MG63 (cell line): ENCODE results near the gene BCAR3. TPM values are rescaled to one million over a fixed set of nuclear protein-coding genes. Genes with fewer than 3 reads are reported as not detected.
A peak's percentile ranks its signal among the peaks of the same experiment; 100 is the strongest.

Experiments used
- DNase-seq: peaks from one replicate; pipeline ENCODE4 v3.0.0-alpha.2; 2020
- H3K27me3 ChIP-seq: fragments of 250-450 bp; sonication (Bioruptor Pico); 2 replicates; pipeline ENCODE4 v1.5.1; 2020; ENCODE audit warnings: mild to moderate bottlenecking, moderate library complexity
- H3K36me3 ChIP-seq: fragments of 250-450 bp; sonication (Bioruptor Pico); 2 replicates; pipeline ENCODE4 v1.5.1; 2020; ENCODE audit warnings: mild to moderate bottlenecking, moderate library complexity
- H3K4me3 ChIP-seq: fragments of 250-450 bp; sonication (Bioruptor Pico); 2 replicates; pipeline ENCODE4 v1.5.1; 2020; ENCODE audit warnings: mild to moderate bottlenecking, moderate library complexity
- H3K9me3 ChIP-seq: fragments of 250-450 bp; sonication (Bioruptor Pico); 2 replicates; pipeline ENCODE4 v1.5.1; 2020; ENCODE audit warnings: mild to moderate bottlenecking, moderate library complexity
- total RNA-seq: library from RNA; depleted of rRNA; stranded (reverse); fragments of >200 nt; shearing (Covaris generic); gene quantifications from 2 replicates; pipeline ENCODE4 v1.2.3, GENCODE V29; 2014; ENCODE audit warnings: low replicate concordance

The BCAR3 gene
- total RNA-seq, 1 experiment from 2014 or later: 26.0 TPM

DNA sequence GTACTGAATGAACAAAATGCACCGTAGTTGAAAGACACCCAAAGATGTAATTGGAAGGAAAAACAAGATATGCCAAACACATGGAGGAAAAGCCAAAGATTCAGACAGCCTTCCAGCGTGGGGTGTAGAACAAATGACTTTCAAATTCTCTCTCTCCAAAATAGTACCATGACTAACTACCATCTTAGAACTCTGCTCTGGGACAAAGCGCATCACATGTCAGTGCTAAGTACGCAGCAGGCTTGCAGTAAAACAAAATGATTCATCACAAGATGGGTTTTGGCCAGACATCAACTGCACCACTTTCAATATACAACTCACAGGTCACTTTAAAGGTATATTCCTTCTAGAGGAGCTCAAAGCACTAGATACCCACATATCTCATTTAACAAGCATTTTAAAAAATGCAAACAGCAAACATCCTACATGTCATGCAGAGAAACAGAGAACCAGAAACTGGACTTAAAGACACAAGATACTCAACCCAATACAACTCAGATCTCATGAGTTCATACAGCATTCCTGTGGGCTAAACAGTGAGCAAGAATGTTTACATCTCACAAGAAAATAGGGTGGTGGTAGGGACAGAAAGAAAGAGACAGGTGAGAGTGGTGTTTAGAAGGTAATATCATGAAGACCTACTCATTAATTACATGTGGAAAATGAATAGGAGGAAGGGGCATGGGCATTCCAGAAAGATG is 75.7 kb downstream of the BCAR3 start:
- Histone ChIP-seq H3K4me3 (no peak overlapping the region), H3K36me3 (no peaks in the 10 kb centered on the region), H3K27me3 (no peaks in the 10 kb centered on the region), H3K9me3 (no peaks in the 10 kb centered on the region)
- DNase-seq: peak; percentile 74

DNA sequence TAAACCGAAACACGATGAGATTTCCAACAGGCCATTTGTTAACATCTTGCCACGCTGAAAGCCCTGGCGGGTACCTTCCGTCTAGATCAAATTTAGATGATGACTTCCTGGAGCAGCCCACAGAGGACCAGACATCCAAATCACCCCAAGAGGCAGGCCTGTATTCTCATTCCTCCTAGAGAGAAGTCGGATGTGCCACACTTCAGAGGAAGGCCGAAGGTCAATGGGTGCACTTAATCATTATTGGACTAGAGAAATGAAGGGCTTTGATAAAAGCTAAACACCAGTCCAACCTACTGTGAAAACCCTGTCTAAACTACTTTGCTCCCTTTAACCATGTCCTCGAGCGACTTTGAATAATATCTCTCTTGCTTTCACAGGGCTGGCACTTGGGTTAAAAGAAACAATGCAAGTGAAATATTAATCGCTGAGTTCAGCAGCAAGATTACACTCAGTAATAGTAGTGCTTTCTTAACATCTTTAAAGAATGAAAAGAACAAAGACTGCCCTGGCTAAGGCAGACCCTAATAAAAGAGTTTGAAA is 76.5 kb downstream of the BCAR3 start:
- H3K9me3 ChIP-seq: no peaks in the 10 kb centered on the region
- H3K4me3 ChIP-seq: no peak overlapping the region
- no peaks in the 10 kb centered on the region for H3K36me3 ChIP-seq
- DNase-seq: no peak
- H3K27me3 ChIP-seq: no peaks in the 10 kb centered on the region

DNA sequence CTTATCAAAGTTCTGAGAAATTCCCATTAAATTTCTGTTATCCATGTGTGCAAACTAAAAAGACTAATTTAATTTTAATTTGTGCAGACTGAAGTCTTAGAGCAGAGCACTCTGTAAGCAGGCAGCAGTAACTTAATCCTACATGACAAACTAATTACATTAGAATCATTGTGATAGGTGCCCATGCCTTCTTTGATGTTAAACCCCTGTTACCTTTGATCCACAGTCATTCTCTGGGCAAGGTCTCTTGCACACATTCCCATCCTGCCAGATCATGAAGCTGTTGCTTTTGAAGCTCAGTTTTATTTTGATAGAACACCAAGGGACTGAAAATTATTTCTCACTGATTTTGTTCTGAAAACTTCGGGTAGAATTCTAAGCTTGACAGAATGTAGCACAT is 77.2 kb downstream of the BCAR3 start:
- no peak for DNase-seq

DNA sequence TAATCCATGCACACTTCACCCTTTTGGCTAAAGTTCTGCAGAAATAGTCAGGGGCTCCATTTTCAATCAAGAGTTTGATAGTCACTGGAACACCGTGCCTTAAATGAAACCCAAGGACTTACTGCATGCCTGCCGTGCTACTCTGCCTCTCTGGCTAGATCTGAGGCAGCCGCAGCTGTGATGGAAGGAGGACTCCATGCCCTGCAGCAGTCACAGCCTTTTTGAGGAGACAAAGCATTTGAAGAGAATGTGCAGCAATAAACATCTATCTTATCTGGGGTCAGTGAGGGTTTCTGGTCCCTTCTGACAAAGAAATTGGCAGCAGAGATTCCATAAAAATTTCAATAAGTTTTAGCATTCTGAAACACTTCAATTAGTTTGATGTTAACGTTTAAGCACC is 78.0 kb downstream of the BCAR3 start:
- H3K4me3 ChIP-seq: no peak overlapping the region
- no peaks in the 10 kb centered on the region for H3K36me3 ChIP-seq
- no peaks in the 10 kb centered on the region for H3K27me3 ChIP-seq
- H3K9me3 ChIP-seq: no peaks in the 10 kb centered on the region
- no peak for DNase-seq

More for the DNA sequence above, 77.2 kb downstream of the BCAR3 start:
- Histone ChIP-seq H3K36me3 (no peaks in the 10 kb centered on the region), H3K27me3 (no peaks in the 10 kb centered on the region), H3K9me3 (no peaks in the 10 kb centered on the region), H3K4me3 (no peak overlapping the region)

DNA sequence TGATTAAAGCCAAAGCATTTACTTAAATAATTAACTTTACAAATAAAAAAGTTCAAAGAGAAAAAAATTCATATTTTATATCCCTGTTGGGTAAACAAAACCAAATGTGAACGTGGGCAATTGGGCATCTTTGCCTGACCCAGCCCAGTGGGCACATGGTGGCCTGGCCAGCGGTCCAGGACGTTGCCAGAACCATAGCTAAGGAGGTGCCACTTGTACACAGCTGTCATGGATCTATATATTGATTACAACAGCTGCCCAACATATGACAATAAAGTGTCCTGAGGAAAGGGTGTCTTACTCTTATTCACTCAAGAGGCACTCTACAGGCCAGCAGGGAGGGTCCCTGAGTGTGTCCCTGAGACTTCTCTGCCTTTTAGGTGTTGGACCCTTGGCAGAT is 78.5 kb downstream of the BCAR3 start:
- H3K27me3 ChIP-seq: no peaks in the 10 kb centered on the region
- H3K9me3 ChIP-seq: no peaks in the 10 kb centered on the region
- H3K4me3 ChIP-seq: no peak overlapping the region
- no peak for DNase-seq
- H3K36me3 ChIP-seq: no peaks in the 10 kb centered on the region

DNA sequence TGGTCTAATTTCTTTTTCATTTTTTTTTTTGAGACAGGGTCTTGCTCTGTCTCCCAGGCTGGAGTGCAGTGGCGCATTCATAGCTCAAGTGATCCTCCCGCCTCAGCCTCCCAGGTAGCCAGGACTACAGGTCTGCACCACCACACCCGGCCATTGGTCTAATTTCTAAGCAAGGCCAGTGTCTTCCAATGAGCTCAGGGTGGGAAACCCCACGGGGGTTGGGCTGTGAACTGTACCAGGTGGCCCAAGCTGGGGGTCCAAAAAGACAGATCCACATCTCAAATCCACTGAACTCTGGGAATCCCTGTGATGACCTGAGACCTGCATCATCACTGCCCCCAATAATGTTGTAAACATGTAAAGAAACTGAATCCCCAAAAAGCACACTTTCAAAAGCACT is 79.5 kb downstream of the BCAR3 start:
- Histone ChIP-seq H3K36me3 (no peaks in the 10 kb centered on the region), H3K27me3 (no peaks in the 10 kb centered on the region), H3K4me3 (no peak overlapping the region), H3K9me3 (no peaks in the 10 kb centered on the region)
- no peak for DNase-seq

DNA sequence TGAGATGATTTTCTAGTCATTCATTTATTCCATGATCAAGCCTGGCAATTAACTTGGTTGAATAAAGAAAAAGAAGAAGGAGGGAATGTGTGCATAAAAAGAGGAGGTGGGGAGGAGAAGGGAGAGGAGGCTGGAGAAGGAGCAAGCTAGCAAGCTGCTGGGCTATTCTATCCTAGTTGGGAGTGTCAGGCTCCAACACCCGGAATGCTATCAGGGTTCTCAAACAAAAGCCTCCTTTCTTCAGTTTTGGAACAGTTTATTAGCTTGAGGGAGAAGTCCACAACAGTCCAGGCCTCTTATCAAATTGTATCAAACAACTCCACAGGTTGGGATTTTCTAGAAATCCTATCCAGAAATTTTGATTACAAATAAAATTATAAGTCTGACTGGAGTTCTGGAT is 80.0 kb downstream of the BCAR3 start:
- no peak for DNase-seq
- Histone ChIP-seq H3K36me3 (no peaks in the 10 kb centered on the region), H3K4me3 (no peak overlapping the region)

DNA sequence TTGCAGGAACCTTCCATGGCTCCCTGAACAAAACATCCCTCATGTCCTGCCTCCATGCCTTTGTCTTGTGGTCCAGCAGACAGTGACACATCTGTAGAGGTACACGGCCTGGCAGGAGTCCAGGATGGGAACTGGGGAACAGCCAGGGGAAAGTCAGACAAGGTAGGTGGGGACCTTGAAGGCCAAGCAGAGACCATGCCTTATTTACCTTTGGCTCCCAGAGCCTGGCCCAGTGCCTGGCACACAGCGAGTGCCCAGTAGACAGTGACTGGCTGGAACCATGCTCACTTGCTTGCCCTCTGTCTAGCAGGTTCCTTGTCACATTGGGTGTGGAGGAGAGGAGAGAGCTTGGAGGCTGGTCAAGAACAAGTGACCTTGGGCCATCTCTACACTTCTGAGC is 81.0 kb downstream of the BCAR3 start:
- no peak for DNase-seq
- Histone ChIP-seq H3K27me3 (no peaks in the 10 kb centered on the region), H3K4me3 (no peak overlapping the region), H3K9me3 (no peaks in the 10 kb centered on the region), H3K36me3 (no peaks in the 10 kb centered on the region; the same call in 1 of the 2 replicates)

More for the DNA sequence above, 80.0 kb downstream of the BCAR3 start:
- Histone ChIP-seq H3K9me3 (no peaks in the 10 kb centered on the region), H3K27me3 (no peaks in the 10 kb centered on the region)

DNA sequence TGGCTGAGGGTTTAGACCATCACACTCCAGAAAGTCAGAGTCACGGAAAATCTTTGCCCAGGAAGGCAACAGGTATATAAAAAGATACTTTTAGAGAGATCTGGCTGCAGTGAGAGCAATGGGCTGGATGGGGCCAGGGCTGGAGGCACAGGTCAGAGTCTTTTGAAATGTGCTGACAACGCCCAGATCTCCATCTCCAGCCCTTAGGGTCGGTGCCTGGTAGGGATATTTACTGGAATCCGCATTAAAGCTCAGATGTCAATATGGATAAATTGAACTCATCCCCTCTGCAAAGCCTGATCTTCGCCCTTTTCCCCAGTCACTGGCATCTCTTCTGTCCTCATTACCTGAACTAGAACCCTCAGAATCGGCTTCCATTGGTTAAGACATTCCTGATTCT is 82.2 kb downstream of the BCAR3 start:
- no peak for DNase-seq
- no peaks in the 10 kb centered on the region for H3K27me3 ChIP-seq
- H3K4me3 ChIP-seq: no peak overlapping the region
- H3K9me3 ChIP-seq: no peaks in the 10 kb centered on the region
- no peaks in the 10 kb centered on the region; the same call in 1 of the 2 replicates for H3K36me3 ChIP-seq

DNA sequence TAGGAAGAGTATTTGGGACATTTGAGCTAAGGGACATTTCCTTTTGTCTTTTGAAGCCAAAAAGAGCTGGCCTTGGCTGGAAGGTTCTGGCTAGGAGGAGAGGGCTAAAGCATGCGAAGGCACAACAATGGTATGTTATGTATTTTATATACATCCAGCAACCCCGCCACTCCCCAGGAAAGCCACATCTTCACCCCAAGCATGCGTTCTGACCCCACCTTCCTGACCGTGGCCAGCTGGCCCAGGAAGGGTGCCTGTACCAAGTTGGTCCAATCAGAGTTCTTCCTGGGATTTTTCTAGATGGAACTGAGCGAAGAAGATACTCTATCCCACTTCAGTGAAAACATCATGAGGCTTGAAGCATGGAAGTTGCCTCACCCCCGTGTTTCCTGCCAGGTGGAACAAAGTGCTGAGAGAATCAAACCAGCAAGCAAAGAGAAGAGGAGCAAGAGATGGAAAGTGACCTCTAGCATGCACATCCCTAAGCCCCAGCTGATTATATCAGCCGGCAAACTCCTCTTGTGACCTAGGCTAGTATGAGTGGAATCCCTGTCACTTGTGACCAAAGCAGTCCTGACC is 82.7 kb downstream of the BCAR3 start:
- Histone ChIP-seq H3K36me3 (no peaks in the 10 kb centered on the region; the same call in 1 of the 2 replicates), H3K27me3 (no peaks in the 10 kb centered on the region), H3K4me3 (no peak overlapping the region), H3K9me3 (no peaks in the 10 kb centered on the region)
- DNase-seq: no peak

DNA sequence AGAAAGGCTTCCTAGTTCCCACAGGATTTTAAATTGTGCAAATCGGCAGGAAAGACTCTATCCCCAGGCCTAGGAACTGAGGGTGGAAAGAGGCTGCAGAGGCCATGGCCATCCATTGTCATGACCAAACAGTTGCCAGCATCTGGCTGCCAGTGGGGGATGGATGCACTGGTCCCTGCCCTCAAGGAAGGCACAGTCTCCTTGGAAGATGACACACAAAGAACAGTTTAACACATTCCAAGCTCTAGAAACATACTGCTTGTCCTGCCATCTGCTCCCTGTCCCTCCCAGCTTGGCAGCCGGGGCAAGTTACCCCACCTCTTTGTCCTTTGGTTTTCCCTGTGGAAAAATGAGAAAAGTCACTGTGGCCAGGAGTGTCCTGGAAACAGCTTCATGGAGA is 83.2 kb downstream of the BCAR3 start:
- Histone ChIP-seq H3K27me3 (no peaks in the 10 kb centered on the region), H3K4me3 (no peak overlapping the region), H3K36me3 (no peaks in the 10 kb centered on the region; the same call in 1 of the 2 replicates), H3K9me3 (no peaks in the 10 kb centered on the region)
- DNase-seq: no peak

DNA sequence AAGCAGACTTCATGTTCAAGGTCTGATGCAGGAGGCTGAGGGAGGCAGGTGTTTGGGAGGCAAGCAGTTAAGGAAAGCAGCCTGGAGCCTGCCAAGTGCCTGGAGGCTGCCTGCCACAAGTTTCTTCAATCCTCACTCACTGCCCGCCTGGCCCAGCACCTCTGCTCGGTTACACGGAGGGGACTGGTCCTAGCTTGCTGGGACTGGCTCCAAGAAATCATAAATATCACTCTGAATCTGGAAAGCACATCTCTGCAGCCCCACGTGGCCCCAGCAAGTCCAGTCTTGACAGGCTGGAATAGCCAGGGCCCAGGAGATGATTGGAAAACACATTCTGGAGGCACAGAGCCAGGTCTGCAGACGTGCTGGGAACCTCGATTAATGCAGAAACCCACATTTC is 83.9 kb downstream of the BCAR3 start:
- H3K27me3 ChIP-seq: no peaks in the 10 kb centered on the region
- no peak overlapping the region for H3K4me3 ChIP-seq
- H3K36me3 ChIP-seq: no peaks in the 10 kb centered on the region; the same call in 1 of the 2 replicates
- no peaks in the 10 kb centered on the region for H3K9me3 ChIP-seq
- no peak for DNase-seq

DNA sequence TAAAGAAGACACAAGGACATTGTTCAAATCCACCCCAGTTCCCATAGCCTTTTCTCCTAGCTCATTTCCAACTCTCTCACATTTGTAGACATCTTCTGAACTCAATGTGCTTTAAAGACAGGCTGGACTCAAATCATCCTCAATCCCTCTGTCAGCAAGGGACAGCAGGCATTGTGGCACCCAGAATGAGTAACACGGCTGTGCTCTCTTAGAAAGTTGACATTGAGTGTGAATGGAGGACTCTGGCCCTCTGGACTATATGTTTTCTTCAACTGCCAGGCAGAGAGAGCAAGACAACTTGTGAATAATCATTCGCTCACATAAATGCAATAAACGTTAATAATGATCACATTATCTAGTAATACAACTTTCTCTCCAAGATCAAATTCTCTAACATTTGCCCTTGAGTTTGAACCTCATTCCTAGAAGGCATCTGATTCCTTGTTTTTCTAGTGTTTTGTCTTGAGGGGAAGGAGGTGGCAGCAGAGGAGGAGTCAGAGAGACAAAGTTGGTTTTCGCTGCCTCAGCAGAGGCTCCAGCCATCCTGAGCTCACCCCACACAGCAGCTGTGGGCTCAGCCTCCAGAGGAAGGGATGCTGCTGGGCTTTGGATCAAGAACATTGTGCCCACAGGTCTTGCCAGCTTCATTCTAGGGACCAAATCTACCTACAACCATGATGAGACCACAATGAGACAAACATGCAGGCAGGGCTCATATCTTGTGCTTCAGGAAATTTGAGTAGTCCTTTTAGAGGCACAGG is 85.1 kb downstream of the BCAR3 start:
- H3K4me3 ChIP-seq: no peak overlapping the region
- H3K9me3 ChIP-seq: no peaks in the 10 kb centered on the region
- H3K27me3 ChIP-seq: no peaks in the 10 kb centered on the region
- DNase-seq: no peak
- peaks cover 6% of the 10 kb centered on the region for H3K36me3 ChIP-seq

DNA sequence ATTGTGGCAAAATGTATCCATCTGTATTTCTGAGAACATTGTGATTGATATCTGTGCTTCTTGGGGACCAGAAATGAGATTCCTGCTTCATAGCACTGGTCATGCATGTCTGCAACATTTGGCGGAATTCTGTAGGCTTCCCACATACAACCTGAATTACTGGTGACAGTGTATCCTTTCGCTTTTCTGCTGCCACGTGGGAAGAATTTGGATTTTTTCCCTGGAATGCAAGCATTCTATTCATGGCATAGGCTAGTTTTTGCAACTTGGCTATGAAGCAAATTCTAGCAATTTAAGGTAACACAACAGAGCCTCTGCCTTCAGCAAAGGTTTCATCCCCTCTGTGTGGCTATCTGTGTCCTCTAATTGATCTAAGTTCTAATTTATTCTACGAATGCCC is 85.9 kb downstream of the BCAR3 start:
- no peak overlapping the region for H3K4me3 ChIP-seq
- H3K36me3 ChIP-seq: peaks cover 8% of the 10 kb centered on the region
- no peaks in the 10 kb centered on the region for H3K9me3 ChIP-seq
- H3K27me3 ChIP-seq: no peaks in the 10 kb centered on the region
- DNase-seq: no peak

DNA sequence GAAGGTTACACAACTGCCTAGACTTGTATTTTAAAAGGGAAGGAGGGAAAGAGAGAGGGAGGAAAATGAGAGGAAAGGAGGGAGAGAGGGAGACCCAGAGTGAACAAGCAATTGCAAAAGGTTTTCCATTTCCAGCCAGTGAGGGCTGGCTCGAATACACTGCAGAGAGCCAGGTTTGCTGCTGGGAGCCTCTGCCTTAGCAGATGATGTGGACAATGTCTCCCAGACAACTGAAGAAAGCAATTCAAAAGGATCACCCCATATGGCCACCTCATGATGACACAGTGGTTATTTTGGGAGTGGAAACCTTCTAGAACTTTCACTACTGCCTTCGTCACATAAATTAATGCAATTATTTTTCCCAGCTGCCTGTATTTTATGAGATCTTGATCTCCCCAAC is 86.4 kb downstream of the BCAR3 start:
- no peaks in the 10 kb centered on the region for H3K27me3 ChIP-seq
- peaks cover 13% of the 10 kb centered on the region for H3K36me3 ChIP-seq
- no peaks in the 10 kb centered on the region for H3K9me3 ChIP-seq
- no peak overlapping the region for H3K4me3 ChIP-seq
- DNase-seq: no peak

DNA sequence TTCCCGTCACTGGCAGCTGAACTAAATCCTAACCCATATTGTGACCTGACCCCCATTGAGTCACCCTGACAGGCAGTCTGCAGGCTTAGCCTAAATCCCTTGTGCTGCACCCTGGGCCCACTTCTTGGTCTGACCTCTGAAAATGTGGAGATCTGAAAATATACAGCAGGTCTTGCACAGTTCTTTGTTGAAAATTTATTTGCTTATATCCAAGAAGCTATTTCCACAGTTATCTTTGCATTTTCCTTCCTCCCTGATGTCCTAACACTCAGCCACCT is 87.1 kb downstream of the BCAR3 start:
- H3K36me3 ChIP-seq: peaks cover 19% of the 10 kb centered on the region
- no peak overlapping the region for H3K4me3 ChIP-seq
- no peaks in the 10 kb centered on the region for H3K9me3 ChIP-seq

DNA sequence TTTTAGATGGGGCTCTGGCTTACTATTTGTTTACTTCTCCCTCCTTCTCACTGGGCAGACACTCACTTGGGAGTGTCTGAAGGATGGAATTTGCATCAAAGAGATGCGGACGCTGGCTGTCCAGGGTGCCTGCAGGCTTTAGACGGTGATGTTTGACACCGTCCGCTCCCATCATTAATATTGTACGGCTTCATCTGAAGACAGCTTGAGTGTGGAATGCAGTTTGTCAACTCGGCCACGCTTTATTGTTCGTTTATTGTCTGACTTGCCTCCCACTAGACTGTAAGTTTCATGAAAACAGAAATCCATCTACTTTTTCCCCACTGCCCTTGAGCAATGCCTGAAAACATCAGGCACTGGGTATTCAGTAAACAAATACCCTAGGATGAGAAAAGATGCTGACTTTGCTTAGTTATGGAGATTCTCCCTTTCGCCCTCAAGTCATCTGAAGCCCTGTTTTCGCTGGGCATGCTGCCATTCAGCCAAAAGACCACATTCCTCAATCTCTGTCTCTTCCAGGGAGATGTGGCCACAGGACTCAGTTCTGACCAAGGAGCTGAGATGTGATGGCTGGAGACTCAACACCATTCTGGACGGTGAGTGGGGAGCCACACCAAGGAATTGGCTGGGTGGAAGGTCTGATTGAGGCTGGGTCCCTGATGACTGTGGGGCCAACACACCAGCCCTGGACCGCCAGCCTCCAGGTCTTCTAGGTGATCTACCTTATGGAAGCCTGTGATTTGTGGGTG is 87.6 kb downstream of the BCAR3 start:
- Histone ChIP-seq H3K9me3 (no peaks in the 10 kb centered on the region), H3K36me3 (peaks cover 22% of the 10 kb centered on the region), H3K27me3 (no peaks in the 10 kb centered on the region), H3K4me3 (no peak overlapping the region)
- no peak for DNase-seq

More for the DNA sequence above, 87.1 kb downstream of the BCAR3 start:
- DNase-seq: no peak
- H3K27me3 ChIP-seq: no peaks in the 10 kb centered on the region
